Panc1 (cell line): ENCODE results near the gene ROBO1.

ENCODE experiments used
- CTCF ChIP-seq: fragments of 450-650 bp; IDR thresholded peaks from 2 replicates; pipeline ENCODE4 v1.5.1; 2017; ENCODE audit warnings: mild to moderate bottlenecking
- POLR2AphosphoS5 ChIP-seq: IDR thresholded peaks from 2 replicates; pipeline ENCODE4 v1.6.1; 2012; ENCODE audit warnings: mild to moderate bottlenecking, low read depth, low read length, moderate library complexity
- SIN3A ChIP-seq: IDR thresholded peaks from 2 replicates; pipeline ENCODE4 v1.6.1; 2012; ENCODE audit warnings: low read depth, mild to moderate bottlenecking, low read length, moderate library complexity, borderline replicate concordance; ENCODE audit not compliant: insufficient read depth
- TCF7L2 ChIP-seq: IDR thresholded peaks from 2 replicates; pipeline ENCODE4 v1.6.1; 2011; ENCODE audit warnings: mild to moderate bottlenecking, low read depth, low read length, inconsistent platforms
- TF ChIP-seq, protein P1 (sequence below), 2 experiments: IDR thresholded peaks; 2 replicates each; pipeline ENCODE4 v1.6.1; 2011 to 2012; ENCODE audit warnings: low read depth in 2 of 2, control low read depth in 1 of 2, low read length in 1 of 2, mild to moderate bottlenecking in 1 of 2, moderate library complexity in 1 of 2; ENCODE audit not compliant: insufficient read depth in 1 of 2

DNA sequence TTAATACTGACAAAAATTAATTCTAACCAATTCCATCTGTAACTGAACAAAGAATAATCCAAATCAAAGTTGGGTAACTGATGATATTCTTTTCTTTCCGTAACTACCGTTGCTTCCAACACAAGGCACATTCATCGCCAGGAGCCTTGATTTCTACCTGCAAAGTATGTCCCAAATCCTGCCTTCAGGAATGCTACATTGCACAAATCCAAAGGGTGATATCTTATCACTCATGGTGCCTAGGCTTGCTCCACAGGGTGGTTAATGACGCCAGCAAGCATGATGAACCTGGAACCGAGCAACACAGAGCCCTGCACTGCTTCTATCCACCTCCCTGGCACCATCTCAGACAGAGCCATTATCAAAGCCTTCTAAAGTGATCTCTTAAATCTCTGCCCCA lies 772.7 kb downstream of the ROBO1 start:
- TF ChIP-seq, protein P1, sequence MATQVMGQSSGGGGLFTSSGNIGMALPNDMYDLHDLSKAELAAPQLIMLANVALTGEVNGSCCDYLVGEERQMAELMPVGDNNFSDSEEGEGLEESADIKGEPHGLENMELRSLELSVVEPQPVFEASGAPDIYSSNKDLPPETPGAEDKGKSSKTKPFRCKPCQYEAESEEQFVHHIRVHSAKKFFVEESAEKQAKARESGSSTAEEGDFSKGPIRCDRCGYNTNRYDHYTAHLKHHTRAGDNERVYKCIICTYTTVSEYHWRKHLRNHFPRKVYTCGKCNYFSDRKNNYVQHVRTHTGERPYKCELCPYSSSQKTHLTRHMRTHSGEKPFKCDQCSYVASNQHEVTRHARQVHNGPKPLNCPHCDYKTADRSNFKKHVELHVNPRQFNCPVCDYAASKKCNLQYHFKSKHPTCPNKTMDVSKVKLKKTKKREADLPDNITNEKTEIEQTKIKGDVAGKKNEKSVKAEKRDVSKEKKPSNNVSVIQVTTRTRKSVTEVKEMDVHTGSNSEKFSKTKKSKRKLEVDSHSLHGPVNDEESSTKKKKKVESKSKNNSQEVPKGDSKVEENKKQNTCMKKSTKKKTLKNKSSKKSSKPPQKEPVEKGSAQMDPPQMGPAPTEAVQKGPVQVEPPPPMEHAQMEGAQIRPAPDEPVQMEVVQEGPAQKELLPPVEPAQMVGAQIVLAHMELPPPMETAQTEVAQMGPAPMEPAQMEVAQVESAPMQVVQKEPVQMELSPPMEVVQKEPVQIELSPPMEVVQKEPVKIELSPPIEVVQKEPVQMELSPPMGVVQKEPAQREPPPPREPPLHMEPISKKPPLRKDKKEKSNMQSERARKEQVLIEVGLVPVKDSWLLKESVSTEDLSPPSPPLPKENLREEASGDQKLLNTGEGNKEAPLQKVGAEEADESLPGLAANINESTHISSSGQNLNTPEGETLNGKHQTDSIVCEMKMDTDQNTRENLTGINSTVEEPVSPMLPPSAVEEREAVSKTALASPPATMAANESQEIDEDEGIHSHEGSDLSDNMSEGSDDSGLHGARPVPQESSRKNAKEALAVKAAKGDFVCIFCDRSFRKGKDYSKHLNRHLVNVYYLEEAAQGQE (IDR thresholded peaks at IDR 0.05; ENCODE audit: insufficient read depth in 1 of 2, low read depth in 2 of 2, low read length in 1 of 2), result no peak
- TF ChIP-seq CTCF, result no peak
- no peak for TF ChIP-seq POLR2AphosphoS5
- TF ChIP-seq SIN3A, result no peak
- TF ChIP-seq TCF7L2, result no peak
